Choroid plexus epithelial cell (primary cell): Measurements from ENCODE around the gene PYCARD.
"Not testable (repeated sequence)": the region's sequence is repeated elsewhere in the genome, so short reads cannot be mapped to it uniquely, and the experiment has no call there.

Experiments
- DNase-seq: peaks from one replicate; pipeline ENCODE4 v3.0.0-alpha.2; 2010; ENCODE audit warnings: low read depth
- H3K4me3 ChIP-seq: 2 replicates; pipeline ENCODE4 v1.5.1; 2011; ENCODE audit warnings: low read depth, mild to moderate bottlenecking, control low read depth, low read length, moderate library complexity
- TF ChIP-seq, protein P1 (sequence below): conservative IDR thresholded peaks from 2 replicates; pipeline ENCODE4 v1.5.1; 2011; ENCODE audit warnings: low read depth, mild to moderate bottlenecking, control low read depth, inconsistent platforms, low read length, moderate library complexity

PYCARD gene

DNA sequence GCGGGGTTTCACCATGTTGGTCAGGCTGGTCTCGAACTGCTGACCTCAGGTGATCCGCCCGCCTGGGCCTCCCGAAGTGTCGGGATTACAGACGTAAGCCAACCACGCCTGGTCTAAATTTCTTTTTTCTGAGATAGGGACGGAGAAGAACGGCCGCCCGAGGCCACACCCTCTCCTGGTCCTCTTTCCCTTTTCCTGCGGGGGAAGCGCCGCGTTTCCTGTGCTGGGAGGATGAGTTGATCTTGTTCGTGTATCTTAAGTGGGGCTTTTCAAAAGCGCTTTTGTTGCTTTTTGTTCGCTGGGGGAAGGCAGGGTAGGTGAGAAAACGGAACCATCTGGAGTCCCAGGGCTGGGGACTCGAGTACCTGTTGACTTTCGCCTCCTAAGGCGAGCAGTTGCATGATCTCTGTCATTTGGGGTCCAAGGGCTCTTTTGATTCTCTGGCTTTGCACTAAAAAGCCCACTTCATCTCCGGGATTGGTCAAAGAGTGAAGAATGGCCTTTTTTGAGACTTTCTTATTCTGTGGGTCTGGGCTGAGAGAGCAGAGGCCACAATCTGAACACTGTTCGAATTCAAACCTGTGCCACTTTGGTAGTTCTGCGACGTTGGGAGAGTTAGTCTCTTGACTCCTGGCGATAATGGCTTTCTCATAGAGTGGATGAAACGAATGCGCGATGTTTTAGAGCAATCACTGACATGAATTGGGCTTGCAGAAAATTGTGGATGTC is 21.3 kb downstream of the PYCARD start:
- peak; percentile 41 for DNase-seq
- TF ChIP-seq, protein P1, sequence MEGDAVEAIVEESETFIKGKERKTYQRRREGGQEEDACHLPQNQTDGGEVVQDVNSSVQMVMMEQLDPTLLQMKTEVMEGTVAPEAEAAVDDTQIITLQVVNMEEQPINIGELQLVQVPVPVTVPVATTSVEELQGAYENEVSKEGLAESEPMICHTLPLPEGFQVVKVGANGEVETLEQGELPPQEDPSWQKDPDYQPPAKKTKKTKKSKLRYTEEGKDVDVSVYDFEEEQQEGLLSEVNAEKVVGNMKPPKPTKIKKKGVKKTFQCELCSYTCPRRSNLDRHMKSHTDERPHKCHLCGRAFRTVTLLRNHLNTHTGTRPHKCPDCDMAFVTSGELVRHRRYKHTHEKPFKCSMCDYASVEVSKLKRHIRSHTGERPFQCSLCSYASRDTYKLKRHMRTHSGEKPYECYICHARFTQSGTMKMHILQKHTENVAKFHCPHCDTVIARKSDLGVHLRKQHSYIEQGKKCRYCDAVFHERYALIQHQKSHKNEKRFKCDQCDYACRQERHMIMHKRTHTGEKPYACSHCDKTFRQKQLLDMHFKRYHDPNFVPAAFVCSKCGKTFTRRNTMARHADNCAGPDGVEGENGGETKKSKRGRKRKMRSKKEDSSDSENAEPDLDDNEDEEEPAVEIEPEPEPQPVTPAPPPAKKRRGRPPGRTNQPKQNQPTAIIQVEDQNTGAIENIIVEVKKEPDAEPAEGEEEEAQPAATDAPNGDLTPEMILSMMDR: no peak
- H3K4me3 ChIP-seq: peak overlapping the region; percentile 98

DNA sequence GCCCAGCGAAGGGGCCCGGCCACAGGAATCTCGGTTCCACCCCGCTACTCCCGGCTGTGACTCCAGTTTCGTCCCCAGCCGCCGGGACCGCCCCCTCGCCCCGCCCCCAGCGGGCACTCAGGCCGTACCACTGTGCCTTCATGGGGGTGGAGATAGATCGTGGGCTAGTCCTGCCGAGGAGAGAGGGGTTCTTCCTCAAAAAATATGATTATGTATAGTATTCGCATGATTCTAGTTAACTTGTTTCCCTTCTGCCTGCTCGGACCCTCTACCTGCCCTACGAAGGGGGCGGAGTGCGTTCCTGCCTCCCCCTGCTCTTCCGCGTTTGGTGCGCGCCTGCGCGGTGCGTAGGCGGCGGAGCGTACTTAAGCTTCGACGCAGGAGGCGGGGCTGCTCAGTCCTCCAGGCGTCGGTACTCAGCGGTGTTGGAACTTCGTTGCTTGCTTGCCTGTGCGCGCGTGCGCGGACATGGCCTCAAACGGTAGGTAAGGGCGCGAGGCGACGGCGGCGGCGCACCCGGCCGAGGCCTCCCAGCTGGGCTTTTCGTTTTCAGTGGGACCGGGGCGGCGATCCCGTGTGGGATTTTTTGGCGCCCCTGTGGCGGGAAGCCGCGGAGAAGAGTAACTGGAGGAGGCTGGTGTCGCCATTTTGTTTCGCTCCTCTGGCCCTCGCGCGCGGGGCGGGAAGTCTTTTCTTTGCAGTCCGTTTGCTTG is 22.7 kb downstream of the PYCARD start, which contains the start of gene FUS:
TSS of gene FUS (plus strand) at position 393 of the 713 bp plus-strand sequence. CDS start at position 469, 76 bp downstream.
- H3K4me3 ChIP-seq: peak within 1 kb of the TSS; percentile 98
- peak; percentile 94 for DNase-seq
- TF ChIP-seq, protein P1: no peak

DNA sequence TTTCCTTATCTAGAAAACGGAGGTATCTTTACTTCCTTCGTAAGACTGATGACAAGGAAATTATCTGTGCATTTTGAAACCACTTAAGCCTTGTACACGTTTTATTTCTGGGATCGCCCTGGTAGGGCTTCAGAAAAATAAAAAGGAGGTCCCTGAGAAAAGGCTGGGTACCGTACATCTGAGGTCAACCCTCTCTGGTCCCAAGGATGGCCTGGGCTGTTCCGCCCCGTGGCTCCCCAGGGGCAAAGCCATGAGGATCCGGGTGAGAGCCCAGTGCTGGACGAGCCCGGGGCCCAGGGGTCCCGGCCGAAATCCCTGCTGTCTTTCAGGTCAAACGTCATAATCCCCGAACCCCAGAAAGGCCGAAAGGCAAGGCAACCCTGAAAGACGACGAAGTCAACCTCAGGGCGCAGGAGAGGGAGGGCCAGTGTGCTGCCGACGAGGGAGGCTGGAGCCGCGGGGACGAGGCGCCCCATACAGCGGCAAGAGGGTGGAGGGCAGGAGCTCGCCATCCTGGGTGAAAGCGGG is 23.3 kb downstream of the PYCARD start:
- DNase-seq: no peak
- TF ChIP-seq, protein P1: no peak
- peak overlapping the region; percentile 98 for H3K4me3 ChIP-seq

DNA sequence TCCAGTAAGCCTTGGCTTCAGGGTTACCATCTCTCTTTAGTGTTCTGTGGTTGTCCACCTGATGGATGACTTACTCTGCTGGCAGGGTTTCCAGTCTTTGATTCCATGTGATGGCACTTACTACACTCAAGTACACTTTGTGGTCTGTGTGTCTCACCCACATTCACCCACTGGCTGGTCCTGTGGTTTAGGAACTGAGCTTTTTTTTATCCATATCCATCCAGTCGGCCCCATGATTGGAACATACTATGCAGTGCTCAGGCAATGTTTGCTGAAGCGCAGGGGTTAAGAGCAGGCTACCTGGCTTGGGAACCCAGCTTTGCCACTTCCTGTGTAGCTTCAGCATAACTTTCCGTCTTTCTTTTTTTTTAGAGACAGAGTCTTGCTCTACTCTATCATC is 25.4 kb downstream of the PYCARD start:
- H3K4me3 ChIP-seq: no peak overlapping the region
- DNase-seq: peak; percentile 33
- TF ChIP-seq, protein P1: no peak

DNA sequence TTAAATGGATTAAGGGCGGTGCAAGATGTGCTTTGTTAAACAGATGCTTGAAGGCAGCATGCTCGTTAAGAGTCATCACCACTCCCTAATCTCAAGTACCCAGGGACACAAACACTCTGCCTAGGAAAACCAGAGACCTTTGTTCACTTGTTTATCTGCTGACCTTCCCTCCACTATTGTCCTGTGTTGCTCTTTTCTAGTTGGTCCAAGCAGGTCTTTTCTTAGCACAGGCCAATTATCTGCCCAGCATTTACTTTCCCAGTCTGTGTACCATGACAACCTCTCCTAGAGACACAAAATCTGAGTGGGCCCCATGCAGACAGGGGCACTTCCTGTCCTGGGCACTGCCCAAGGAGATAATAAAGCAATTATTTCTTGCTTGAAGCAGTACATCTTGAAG is 32.5 kb downstream of the PYCARD start:
- DNase-seq, H3K4me3 ChIP-seq: not testable (repeated sequence)

DNA sequence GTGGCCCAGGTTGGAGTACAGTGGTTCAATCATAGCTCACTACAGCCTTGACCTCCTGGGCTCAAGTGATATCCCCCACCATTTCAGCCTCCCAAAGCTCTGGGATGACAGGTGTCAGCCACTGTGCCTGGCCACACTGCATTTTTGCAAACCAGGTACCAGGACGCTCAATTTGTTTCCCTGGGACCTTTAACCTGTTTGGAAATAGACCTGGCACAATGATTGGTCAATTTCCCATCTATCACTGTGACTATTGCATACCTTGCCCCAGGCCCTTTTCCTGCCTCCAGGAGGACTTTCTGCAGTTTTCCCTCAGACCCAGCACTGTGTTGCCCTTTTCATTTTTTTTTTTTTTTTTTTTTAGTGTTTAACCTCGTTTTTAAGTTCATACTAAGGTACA is 33.7 kb downstream of the PYCARD start:
- DNase-seq: no peak
- TF ChIP-seq, protein P1: no peak
- H3K4me3 ChIP-seq: no peak overlapping the region

DNA sequence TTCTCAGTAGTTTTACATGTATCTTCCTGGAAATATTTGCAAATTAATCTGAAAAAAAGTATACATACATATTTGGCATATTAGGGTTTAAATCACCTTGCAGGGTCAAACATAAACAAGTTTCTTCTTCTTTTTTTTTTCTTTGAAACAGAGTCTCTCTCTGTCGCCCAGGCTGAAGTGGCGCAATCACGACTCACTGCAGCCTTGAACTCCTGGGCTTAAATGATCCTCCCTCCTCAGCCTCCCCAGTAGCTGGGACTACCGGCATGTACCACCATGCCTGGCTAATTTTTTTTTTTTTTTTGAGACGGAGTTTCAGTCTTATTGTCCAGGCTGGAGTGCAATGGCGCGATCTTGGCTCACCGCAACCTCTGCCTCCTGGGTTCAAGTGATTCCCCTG is 35.2 kb downstream of the PYCARD start:
- H3K4me3 ChIP-seq: no peak overlapping the region
- TF ChIP-seq, protein P1: no peak
- no peak for DNase-seq
